ENCODE data around the gene HCN2.
"Not testable (repeated sequence)": the region's sequence is repeated elsewhere in the genome, so short reads cannot be mapped to it uniquely, and the experiment has no call there.

Gene HCN2

GRCh38 chr19:622666-623065, 33.0 kb downstream of the HCN2 start:
- DNase-seq: no peak

GRCh38 chr19:623175-623916, 33.7 kb downstream of the HCN2 start:
- no peak for DNase-seq

- DNase-seq: no peak
Measured at GRCh38 chr19:623974-624373, 34.3 kb downstream of the HCN2 start.

GRCh38 chr19:624433-625109, 34.9 kb downstream of the HCN2 start:
- DNase-seq: no peak

GRCh38 chr19:625257-625656, 35.6 kb downstream of the HCN2 start:
- no peak for DNase-seq

- not testable (repeated sequence) for DNase-seq
Measured at GRCh38 chr19:626566-626965, 36.9 kb downstream of the HCN2 start.

- DNase-seq: no peak
Measured at GRCh38 chr19:628168-628567, 38.5 kb downstream of the HCN2 start.

GRCh38 chr19:629515-629914, 39.8 kb downstream of the HCN2 start:
- DNase-seq: not testable (repeated sequence)

GRCh38 chr19:629961-630714, 40.5 kb downstream of the HCN2 start:
- no peak for DNase-seq

GRCh38 chr19:632579-633067, 42.9 kb downstream of the HCN2 start:
- peak; percentile 35 for DNase-seq

GRCh38 chr19:633068-633785, 43.5 kb downstream of the HCN2 start, which contains the start of gene POLRMT:
Gene POLRMT (minus strand): TSS chr19:633537. CDS start chr19:633512, 25 bp downstream.
- DNase-seq: peak; percentile 93

- DNase-seq: no peak
Measured at GRCh38 chr19:633786-634639, 44.3 kb downstream of the HCN2 start.

- no peak for DNase-seq
Measured at GRCh38 chr19:634975-635652, 45.4 kb downstream of the HCN2 start.

- DNase-seq: no peak
Measured at GRCh38 chr19:638906-639252, 49.2 kb downstream of the HCN2 start.

- peak; percentile 99 for DNase-seq
Measured at GRCh38 chr19:639253-640160, 49.8 kb downstream of the HCN2 start, which contains the start of gene FGF22. Gene FGF22 (plus strand): TSS chr19:639879. CDS start chr19:639926, 47 bp downstream.

GRCh38 chr19:640161-640558, 50.5 kb downstream of the HCN2 start:
- no peak for DNase-seq

GRCh38 chr19:640606-641189, 51.0 kb downstream of the HCN2 start:
- DNase-seq: no peak

GRCh38 chr19:641702-642101, 52.0 kb downstream of the HCN2 start:
- no peak for DNase-seq
